WI38 (cell line): ENCODE data around the gene GUCD1.
A peak's percentile ranks its signal among the peaks of the same experiment; 100 is the strongest.

Experiments
- H3K4me3 ChIP-seq: 2 replicates; pipeline ENCODE4 v1.5.1; 2011; ENCODE audit warnings: low read depth, mild to moderate bottlenecking, control low read depth, low read length
- CTCF ChIP-seq: IDR thresholded peaks from 2 replicates; pipeline ENCODE4 v1.5.1; 2012; ENCODE audit warnings: low read depth, mild to moderate bottlenecking, control low read depth, low read length

GUCD1 gene

GRCh38 chr22:24507716-24508115 is 47.2 kb downstream of the GUCD1 start:
- H3K4me3 ChIP-seq, result no peak overlapping the region
- no peak for TF ChIP-seq CTCF

GRCh38 chr22:24506802-24507438 is 48.0 kb downstream of the GUCD1 start:
- no peak overlapping the region for H3K4me3 ChIP-seq
- TF ChIP-seq CTCF, result no peak

GRCh38 chr22:24504956-24505736 is 49.8 kb downstream of the GUCD1 start:
- no peak for TF ChIP-seq CTCF
- no peak overlapping the region for H3K4me3 ChIP-seq

- H3K4me3 ChIP-seq, result no peak overlapping the region
- no peak for TF ChIP-seq CTCF
These were observed 50.4 kb downstream of the GUCD1 start for GRCh38 chr22:24504540-24504939.

GRCh38 chr22:24503843-24504338 is 51.0 kb downstream of the GUCD1 start:
- H3K4me3 ChIP-seq, result no peak overlapping the region

GRCh38 chr22:24503137-24503842 is 51.6 kb downstream of the GUCD1 start:
- no peak overlapping the region for H3K4me3 ChIP-seq
- peak; percentile 72 for TF ChIP-seq CTCF

More at GRCh38 chr22:24503843-24504338, 51.0 kb downstream of the GUCD1 start:
- no peak for TF ChIP-seq CTCF
